Smooth muscle cell of the brain vasculature (primary cell): ENCODE results near the gene WDFY1.
"Not testable (repeated sequence)": the region's sequence is repeated elsewhere in the genome, so short reads cannot be mapped to it uniquely, and the experiment has no call there.

Experiments
- DNase-seq: peaks from one replicate; pipeline ENCODE4 v3.0.0-alpha.2; 2012; ENCODE audit warnings: low read depth, low spot score

WDFY1 gene

GRCh38 chr2:223896833-223897311 lies 48.3 kb downstream of the WDFY1 start:
- no peak for DNase-seq

GRCh38 chr2:223894968-223895367 lies 50.2 kb downstream of the WDFY1 start:
- DNase-seq = no peak

DNA sequence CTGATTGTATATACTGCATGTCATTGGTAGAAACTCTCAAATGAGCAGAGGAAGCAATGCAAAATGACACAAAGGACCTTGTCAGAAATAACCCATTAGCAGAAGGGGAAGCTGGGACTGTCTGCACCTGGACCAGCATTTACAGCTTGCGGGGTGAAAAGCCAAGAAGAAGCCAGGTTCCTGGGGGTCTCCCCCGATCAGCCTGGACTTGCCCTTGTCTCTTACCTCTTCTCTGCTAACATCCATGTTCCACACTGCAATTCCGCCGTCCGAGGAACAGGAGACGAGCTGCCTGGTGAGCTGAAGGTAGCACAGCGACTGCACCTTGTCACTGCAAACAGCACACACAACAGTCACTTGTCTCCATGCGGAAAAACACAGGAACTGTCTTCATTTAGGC lies 51.1 kb downstream of the WDFY1 start:
- no peak for DNase-seq

GRCh38 chr2:223890721-223891120 lies 54.4 kb downstream of the WDFY1 start:
- DNase-seq = no peak

DNA sequence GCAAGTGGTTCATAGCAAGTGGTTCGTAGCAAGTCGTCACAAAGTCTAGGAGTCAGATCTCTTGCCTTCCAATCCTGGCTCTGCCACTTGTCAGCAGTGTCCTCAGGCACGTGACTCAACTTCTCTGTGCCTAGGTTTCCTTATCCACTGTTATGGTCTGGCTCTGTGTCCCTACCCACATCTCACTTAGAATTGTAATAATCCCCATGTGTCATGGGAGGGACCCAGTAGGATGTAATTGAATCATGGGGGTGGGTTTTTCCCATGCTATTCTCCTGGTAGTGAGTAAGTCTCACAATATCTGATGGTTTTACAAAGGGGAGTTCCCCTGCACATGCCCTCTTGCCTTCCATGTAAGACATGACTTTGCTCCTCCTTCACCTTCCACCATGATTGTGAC lies 55.9 kb downstream of the WDFY1 start:
- no peak for DNase-seq

DNA sequence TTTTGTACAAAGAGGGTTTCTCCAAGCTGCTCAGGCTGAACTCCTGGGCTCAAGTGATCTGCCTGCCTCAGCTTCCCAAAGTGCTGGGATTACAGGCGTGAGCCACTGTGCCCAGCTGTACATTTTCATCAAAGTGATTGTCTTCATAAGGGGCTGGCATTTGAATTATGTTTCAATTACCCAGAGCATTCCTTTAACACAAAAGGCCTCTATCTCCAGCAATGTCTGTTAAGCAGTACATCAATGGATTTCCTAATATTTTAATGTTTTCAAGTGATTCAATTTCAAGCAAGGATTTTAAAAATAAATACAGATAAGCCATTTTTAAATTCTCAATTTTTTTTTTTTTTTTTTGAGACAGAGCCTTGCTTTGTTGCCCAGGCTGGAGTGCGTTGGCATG lies 56.9 kb downstream of the WDFY1 start:
- DNase-seq = no peak

- no peak for DNase-seq
These were observed 58.0 kb downstream of the WDFY1 start for GRCh38 chr2:223887127-223887526.

- no peak for DNase-seq
These were observed 58.4 kb downstream of the WDFY1 start for GRCh38 chr2:223886726-223887125.

DNA sequence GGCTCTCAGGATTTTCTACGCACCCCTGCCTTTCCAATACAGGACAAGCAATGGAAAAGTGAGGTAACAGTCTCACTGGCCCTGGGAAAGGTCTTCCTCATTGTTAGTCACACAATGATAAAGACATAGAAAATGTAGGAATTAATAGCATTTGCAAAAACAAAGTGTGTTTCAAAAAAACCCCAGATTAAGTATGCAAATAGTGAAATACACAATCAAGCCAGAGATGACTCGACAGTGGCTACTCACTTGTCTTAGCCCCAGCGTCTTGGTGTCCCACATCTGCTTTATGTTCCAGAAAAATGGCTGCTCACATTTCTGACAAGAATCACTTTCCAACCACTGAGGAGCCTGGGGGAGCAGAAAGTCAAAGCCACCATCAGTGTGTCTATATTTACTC lies 60.7 kb downstream of the WDFY1 start:
- no peak for DNase-seq

- no peak for DNase-seq
These were observed 62.4 kb downstream of the WDFY1 start for GRCh38 chr2:223882715-223883114.

- no peak for DNase-seq
These were observed 64.3 kb downstream of the WDFY1 start for GRCh38 chr2:223880796-223881195.

DNA sequence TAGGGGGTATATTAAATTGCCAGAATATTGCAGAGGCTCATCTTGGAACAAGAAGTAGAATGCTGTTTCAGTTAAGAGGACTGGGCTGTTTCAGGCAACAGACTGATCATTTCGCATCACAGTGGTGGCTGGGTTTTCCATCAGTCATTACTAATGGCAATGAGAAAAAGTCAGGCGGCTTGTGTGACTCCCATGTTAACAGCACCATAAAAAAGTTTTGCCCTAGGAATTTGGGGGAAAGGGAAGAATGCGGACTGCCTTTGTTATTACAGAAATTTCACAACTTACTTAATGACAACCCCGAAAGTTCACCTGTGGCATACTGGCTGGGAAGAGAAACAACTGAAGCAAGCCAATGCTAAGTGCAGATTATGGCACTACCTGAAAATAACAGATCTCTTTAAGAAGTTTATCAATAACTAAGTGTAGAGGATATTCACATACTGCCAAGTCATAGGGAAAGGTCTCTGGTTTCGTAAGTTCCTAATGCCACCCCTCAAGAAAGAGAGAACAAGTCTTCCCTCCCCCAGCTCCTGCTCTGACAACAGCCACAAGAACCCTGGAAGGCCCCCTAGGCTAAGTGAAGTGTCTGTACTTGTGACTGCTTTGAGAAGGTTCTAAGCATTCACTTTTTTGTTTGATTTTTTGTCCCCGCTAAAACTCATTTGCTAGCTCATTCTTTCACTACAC lies 67.3 kb downstream of the WDFY1 start:
- DNase-seq = no peak

DNA sequence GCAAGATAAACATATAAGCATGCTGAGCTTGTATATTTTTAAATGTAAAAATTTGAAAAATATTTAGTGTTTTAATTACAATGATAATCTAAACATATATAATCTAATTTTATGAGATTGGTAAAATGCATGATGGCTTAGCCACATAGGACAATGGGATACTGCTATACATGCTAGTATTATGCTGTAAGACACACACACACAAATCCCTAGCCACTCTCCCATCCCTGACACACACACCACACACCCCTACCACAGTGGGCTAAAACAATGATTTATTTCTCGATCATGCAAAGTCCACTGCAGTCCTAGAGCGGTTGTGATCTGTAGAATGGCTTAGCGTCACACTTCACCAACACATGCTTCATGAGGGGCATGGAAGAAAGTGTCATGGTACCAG lies 71.5 kb downstream of the WDFY1 start:
- DNase-seq = no peak

- not testable (repeated sequence) for DNase-seq
These were observed 72.4 kb downstream of the WDFY1 start for GRCh38 chr2:223872772-223873171.

- DNase-seq = not testable (repeated sequence)
These were observed 73.5 kb downstream of the WDFY1 start for GRCh38 chr2:223871661-223872060.

- no peak for DNase-seq
These were observed 74.1 kb downstream of the WDFY1 start for GRCh38 chr2:223870840-223871611.

DNA sequence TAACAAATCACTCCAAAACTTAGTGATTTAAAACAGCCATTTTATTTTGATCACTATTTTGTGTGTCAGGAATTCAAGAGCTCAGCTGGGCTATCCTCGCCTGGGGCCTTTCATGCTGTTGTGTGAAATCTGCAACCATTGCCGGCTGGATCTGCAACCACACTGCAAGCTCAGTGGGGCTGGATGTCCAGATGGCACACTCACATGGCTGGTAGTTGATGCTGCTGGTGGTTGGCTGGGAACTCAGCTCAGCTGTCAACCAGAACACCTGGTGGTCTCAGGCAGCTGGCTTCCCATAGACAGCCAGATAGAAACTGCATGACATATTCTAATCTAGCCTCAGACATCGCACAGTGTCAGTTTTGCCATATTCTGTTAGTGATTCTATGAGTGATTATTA lies 77.1 kb downstream of the WDFY1 start:
- no peak for DNase-seq

- DNase-seq = no peak
These were observed 79.1 kb downstream of the WDFY1 start for GRCh38 chr2:223865907-223866508.

- DNase-seq = no peak
These were observed 80.0 kb downstream of the WDFY1 start for GRCh38 chr2:223865124-223865523.

- DNase-seq = no peak
These were observed 81.6 kb downstream of the WDFY1 start for GRCh38 chr2:223863491-223863890.

GRCh38 chr2:223860809-223861738 lies 84.1 kb downstream of the WDFY1 start:
- DNase-seq = no peak

DNA sequence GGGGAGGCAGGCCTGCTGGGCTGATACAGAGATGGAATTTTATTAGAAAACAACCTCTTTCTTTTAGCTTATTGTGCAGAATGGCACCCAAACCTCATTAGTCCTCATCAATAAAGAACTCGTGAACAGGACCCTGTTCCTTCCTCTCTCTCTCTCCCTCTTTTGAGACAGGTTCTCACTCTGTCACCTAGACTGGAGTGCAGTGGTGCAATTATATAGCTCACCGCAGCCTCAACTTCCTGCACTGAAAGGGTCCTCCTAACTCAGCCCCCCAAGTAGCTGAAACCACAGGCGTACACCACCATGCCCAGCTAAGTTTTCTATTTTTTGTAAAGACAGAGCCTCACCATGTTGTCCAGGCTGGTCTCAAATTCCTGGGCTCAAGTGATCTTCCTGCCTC lies 86.1 kb downstream of the WDFY1 start:
- DNase-seq = no peak
